ENCODE measurements around the gene SLC23A1. TPM values are rescaled to one million over a fixed set of nuclear protein-coding genes. Genes with fewer than 3 reads are reported as not detected.

Gene SLC23A1
- total RNA-seq, 1 donor from 2014 or later: not detected

GRCh38 chr5:139408191-139408590 is 25.1 kb upstream of the SLC23A1 start:
- no peak for DNase-seq (ENCODE audit: low spot score)

- no peak for DNase-seq (ENCODE audit: low spot score)
Measured at GRCh38 chr5:139407517-139407916, 24.4 kb upstream of the SLC23A1 start.

GRCh38 chr5:139406963-139407362 is 23.9 kb upstream of the SLC23A1 start:
- DNase-seq (ENCODE audit: low spot score): no peak

GRCh38 chr5:139404484-139404840 is 21.4 kb upstream of the SLC23A1 start:
- no peak for DNase-seq (ENCODE audit: low spot score)

- peak; percentile 98 for DNase-seq (ENCODE audit: low spot score)
Measured at GRCh38 chr5:139403787-139404483, 20.8 kb upstream of the SLC23A1 start, which contains the start of gene SPATA24. TSS of gene SPATA24 (minus strand) at chr5:139404089. CDS start at chr5:139404060, 29 bp downstream.

- DNase-seq (ENCODE audit: low spot score): no peak
Measured at GRCh38 chr5:139403418-139403786, 20.3 kb upstream of the SLC23A1 start.

- DNase-seq (ENCODE audit: low spot score): no peak
Measured at GRCh38 chr5:139402561-139403158, 19.6 kb upstream of the SLC23A1 start.

- no peak for DNase-seq (ENCODE audit: low spot score)
Measured at GRCh38 chr5:139401546-139401945, 18.4 kb upstream of the SLC23A1 start.

GRCh38 chr5:139399501-139400121 is 16.5 kb upstream of the SLC23A1 start:
- DNase-seq (ENCODE audit: low spot score): no peak

- no peak for DNase-seq (ENCODE audit: low spot score)
Measured at GRCh38 chr5:139397921-139398320, 14.8 kb upstream of the SLC23A1 start.

- no peak for DNase-seq (ENCODE audit: low spot score)
Measured at GRCh38 chr5:139396691-139397090, 13.6 kb upstream of the SLC23A1 start.

GRCh38 chr5:139395844-139396640 is 12.9 kb upstream of the SLC23A1 start:
- DNase-seq (ENCODE audit: low spot score): no peak

- DNase-seq (ENCODE audit: low spot score): no peak
Measured at GRCh38 chr5:139394654-139395566, 11.8 kb upstream of the SLC23A1 start, which contains the start of gene PROB1. TSS of gene PROB1 (minus strand) at chr5:139395104. CDS start at chr5:139395081, 23 bp downstream.

GRCh38 chr5:139394123-139394653 is 11.1 kb upstream of the SLC23A1 start:
- DNase-seq (ENCODE audit: low spot score): no peak

- DNase-seq (ENCODE audit: low spot score): no peak
Measured at GRCh38 chr5:139393497-139394122, 10.5 kb upstream of the SLC23A1 start.

- no peak for DNase-seq (ENCODE audit: low spot score)
Measured at GRCh38 chr5:139392678-139393496, 9.8 kb upstream of the SLC23A1 start.

GRCh38 chr5:139392324-139392677 is 9.2 kb upstream of the SLC23A1 start:
- DNase-seq (ENCODE audit: low spot score): no peak

- DNase-seq (ENCODE audit: low spot score): no peak
Measured at GRCh38 chr5:139391570-139392323, 8.7 kb upstream of the SLC23A1 start.

Data from mesenteric fat pad (tissue), 1 donor.